Measurements from ENCODE around the gene CD47.

DNA sequence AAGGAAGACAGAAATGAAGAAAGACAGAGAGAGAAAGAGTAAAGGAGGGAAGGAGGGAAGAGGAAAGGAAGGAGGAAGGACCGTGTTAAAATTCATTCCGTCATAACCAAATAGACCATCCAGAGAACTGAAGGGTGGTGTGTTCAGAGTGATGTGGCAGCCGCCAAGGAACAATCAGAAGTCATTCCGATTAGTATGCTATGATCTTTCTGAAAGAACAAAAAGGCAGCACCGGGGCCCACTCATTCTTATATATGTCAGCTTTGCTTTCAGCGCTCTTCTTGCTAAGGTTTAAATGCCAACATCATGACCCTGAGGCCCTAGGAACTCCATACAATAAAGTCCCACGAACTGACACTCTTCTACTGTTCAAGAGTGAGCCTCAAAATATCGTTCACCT is 78.5 kb downstream of the CD47 start:
- TF ChIP-seq TAF1 (IDR thresholded peaks at IDR 0.05; ENCODE audit: borderline replicate concordance, low read depth, low read length), result no peak
- no peak for TF ChIP-seq TCF12 (IDR thresholded peaks at IDR 0.05; ENCODE audit: low read depth, low read length)
- TF ChIP-seq, protein P1, sequence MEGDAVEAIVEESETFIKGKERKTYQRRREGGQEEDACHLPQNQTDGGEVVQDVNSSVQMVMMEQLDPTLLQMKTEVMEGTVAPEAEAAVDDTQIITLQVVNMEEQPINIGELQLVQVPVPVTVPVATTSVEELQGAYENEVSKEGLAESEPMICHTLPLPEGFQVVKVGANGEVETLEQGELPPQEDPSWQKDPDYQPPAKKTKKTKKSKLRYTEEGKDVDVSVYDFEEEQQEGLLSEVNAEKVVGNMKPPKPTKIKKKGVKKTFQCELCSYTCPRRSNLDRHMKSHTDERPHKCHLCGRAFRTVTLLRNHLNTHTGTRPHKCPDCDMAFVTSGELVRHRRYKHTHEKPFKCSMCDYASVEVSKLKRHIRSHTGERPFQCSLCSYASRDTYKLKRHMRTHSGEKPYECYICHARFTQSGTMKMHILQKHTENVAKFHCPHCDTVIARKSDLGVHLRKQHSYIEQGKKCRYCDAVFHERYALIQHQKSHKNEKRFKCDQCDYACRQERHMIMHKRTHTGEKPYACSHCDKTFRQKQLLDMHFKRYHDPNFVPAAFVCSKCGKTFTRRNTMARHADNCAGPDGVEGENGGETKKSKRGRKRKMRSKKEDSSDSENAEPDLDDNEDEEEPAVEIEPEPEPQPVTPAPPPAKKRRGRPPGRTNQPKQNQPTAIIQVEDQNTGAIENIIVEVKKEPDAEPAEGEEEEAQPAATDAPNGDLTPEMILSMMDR (IDR thresholded peaks at IDR 0.05 in 2 of 3, conservative IDR thresholded peaks at IDR 0.05 in 1 of 3; ENCODE audit: control insufficient read depth in 2 of 3, extremely low read depth in 1 of 3, insufficient read depth in 1 of 3, low read depth in 3 of 3, low read length in 3 of 3), result no peak
- TF ChIP-seq, protein P2, sequence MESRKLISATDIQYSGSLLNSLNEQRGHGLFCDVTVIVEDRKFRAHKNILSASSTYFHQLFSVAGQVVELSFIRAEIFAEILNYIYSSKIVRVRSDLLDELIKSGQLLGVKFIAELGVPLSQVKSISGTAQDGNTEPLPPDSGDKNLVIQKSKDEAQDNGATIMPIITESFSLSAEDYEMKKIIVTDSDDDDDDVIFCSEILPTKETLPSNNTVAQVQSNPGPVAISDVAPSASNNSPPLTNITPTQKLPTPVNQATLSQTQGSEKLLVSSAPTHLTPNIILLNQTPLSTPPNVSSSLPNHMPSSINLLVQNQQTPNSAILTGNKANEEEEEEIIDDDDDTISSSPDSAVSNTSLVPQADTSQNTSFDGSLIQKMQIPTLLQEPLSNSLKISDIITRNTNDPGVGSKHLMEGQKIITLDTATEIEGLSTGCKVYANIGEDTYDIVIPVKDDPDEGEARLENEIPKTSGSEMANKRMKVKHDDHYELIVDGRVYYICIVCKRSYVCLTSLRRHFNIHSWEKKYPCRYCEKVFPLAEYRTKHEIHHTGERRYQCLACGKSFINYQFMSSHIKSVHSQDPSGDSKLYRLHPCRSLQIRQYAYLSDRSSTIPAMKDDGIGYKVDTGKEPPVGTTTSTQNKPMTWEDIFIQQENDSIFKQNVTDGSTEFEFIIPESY (IDR thresholded peaks at IDR 0.05), result no peak
- no peak for TF ChIP-seq CBX5 (IDR thresholded peaks at IDR 0.05; ENCODE audit: low read depth)
- TF ChIP-seq SMARCA5 (IDR thresholded peaks at IDR 0.05), result no peak
- TF ChIP-seq RFX5 (IDR thresholded peaks at IDR 0.05; ENCODE audit: low read depth, low read length), result no peak
- no peak for TF ChIP-seq EP300 (IDR thresholded peaks at IDR 0.05; ENCODE audit: borderline replicate concordance in 1 of 2, control insufficient read depth in 1 of 2, low read depth in 2 of 2, low read length in 2 of 2)
- TF ChIP-seq CHD2 (IDR thresholded peaks at IDR 0.05; ENCODE audit: borderline replicate concordance, low read depth, low read length), result no peak
- TF ChIP-seq EED (IDR thresholded peaks at IDR 0.05; ENCODE audit: low read depth), result no peak
- no peak for TF ChIP-seq ZNF274 (IDR thresholded peaks at IDR 0.05; ENCODE audit: insufficient read depth, insufficient read length)
- TF ChIP-seq, protein P3, sequence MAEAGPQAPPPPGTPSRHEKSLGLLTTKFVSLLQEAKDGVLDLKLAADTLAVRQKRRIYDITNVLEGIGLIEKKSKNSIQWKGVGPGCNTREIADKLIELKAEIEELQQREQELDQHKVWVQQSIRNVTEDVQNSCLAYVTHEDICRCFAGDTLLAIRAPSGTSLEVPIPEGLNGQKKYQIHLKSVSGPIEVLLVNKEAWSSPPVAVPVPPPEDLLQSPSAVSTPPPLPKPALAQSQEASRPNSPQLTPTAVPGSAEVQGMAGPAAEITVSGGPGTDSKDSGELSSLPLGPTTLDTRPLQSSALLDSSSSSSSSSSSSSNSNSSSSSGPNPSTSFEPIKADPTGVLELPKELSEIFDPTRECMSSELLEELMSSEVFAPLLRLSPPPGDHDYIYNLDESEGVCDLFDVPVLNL (IDR thresholded peaks at IDR 0.05; ENCODE audit: low read depth, low read length), result no peak
- TF ChIP-seq NBN (IDR thresholded peaks at IDR 0.05), result no peak
